HepG2 (cell line): Measurements from ENCODE around the gene USP28. TPM values are rescaled to one million over a fixed set of nuclear protein-coding genes. Genes with fewer than 3 reads are reported as not detected.
A peak's percentile ranks its signal among the peaks of the same experiment; 100 is the strongest.

Experiments used
- AGO1 ChIP-seq: fragments of 200-400 bp; formaldehyde crosslinking; IDR thresholded peaks from 2 replicates; pipeline ENCODE4 v1.6.1; 2017; ENCODE audit warnings: mild to moderate bottlenecking, low read depth, low read length, moderate library complexity; ENCODE audit not compliant: poor library complexity, severe bottlenecking
- BHLHE40 ChIP-seq: IDR thresholded peaks from 2 replicates; pipeline ENCODE4 v1.6.1; 2011; ENCODE audit warnings: low read length, improper control_type of control experiment
- DPF2 ChIP-seq: sonication (generic); formaldehyde crosslinking; IDR thresholded peaks from 2 replicates; pipeline ENCODE4 v1.4.0; 2020; ENCODE audit warnings: mild to moderate bottlenecking, low read depth, missing genetic modification reagents, borderline replicate concordance
- GATA4 ChIP-seq: sonication (generic); IDR thresholded peaks from 2 replicates; pipeline ENCODE4 v1.6.1; 2016; ENCODE audit warnings: antibody characterized with exemption, low read depth, borderline replicate concordance
- NBN ChIP-seq: fragments of 450-650 bp; conservative IDR thresholded peaks from 2 replicates; pipeline ENCODE4 v1.6.1; 2017
- NR2F2 ChIP-seq: IDR thresholded peaks from 2 replicates; pipeline ENCODE4 v1.6.1; 2012; ENCODE audit warnings: low read depth, inconsistent platforms, borderline replicate concordance
- TFE3 ChIP-seq: IDR thresholded peaks from 2 replicates; pipeline ENCODE4 v1.6.1; 2016
- TRAFD1 ChIP-seq: sonication (generic); formaldehyde crosslinking; IDR thresholded peaks from 2 replicates; pipeline ENCODE4 v1.5.1; 2020; ENCODE audit warnings: missing genetic modification reagents, mild to moderate bottlenecking, borderline replicate concordance
- ZBTB14 ChIP-seq: sonication (generic); formaldehyde crosslinking; IDR thresholded peaks from 2 replicates; pipeline ENCODE4 v1.4.0; 2020; ENCODE audit warnings: missing genetic modification reagents
- ZIK1 ChIP-seq: sonication (generic); formaldehyde crosslinking; IDR thresholded peaks from 2 replicates; pipeline ENCODE4 v1.5.0; 2020; ENCODE audit warnings: mild to moderate bottlenecking, low read depth, missing genetic modification reagents, borderline replicate concordance
- ZNF225 ChIP-seq: sonication (generic); formaldehyde crosslinking; IDR thresholded peaks from 2 replicates; pipeline ENCODE4 v1.4.0; 2020; ENCODE audit warnings: mild to moderate bottlenecking, missing genetic modification reagents
- ZNF687 ChIP-seq: sonication (generic); formaldehyde crosslinking; IDR thresholded peaks from 2 replicates; pipeline ENCODE4 v1.5.1; 2020; ENCODE audit warnings: mild to moderate bottlenecking, missing genetic modification reagents, moderate library complexity
- ZNF878 ChIP-seq: sonication (generic); formaldehyde crosslinking; IDR thresholded peaks from 2 replicates; pipeline ENCODE4 v1.8.1; 2023; ENCODE audit warnings: mild to moderate bottlenecking, missing genetic modification reagents, moderate library complexity
- ZSCAN21 ChIP-seq: sonication (generic); formaldehyde crosslinking; IDR thresholded peaks from 2 replicates; pipeline ENCODE4 v1.8.0; 2022; ENCODE audit warnings: mild to moderate bottlenecking, missing genetic modification reagents, moderate library complexity, borderline replicate concordance
- ZSCAN25 ChIP-seq: sonication (generic); formaldehyde crosslinking; IDR thresholded peaks from 2 replicates; pipeline ENCODE4 v1.8.0; 2022; ENCODE audit warnings: mild to moderate bottlenecking, missing genetic modification reagents
- polyA plus RNA-seq, 8 experiments: library from polyadenylated mRNA; depleted of rRNA in 3 of 8; stranded (reverse) in 7 of 8; unstranded in 1 of 8; fragments of >200 nt; fragmentation: Illumina TruSeq in 4 of 8; extraction: Trizol in 4 of 8; gene quantifications; 2 replicates each; pipeline versions ENCODE4 v1.2.1 to v1.2.3, GENCODE V29; 2011 to 2016; ENCODE audit warnings: low read depth in 4 of 8, missing spikeins in 1 of 8, mixed read lengths in 1 of 8; ENCODE audit not compliant: insufficient read depth in 1 of 8
- total RNA-seq, 5 experiments: library from RNA; depleted of rRNA; stranded (reverse); fragments of >200 nt; fragmentation: Illumina TruSeq; extraction: Trizol; gene quantifications; 2 replicates each; pipeline ENCODE4 v1.2.3, GENCODE V29; 2016; ENCODE audit warnings: low read depth in 1 of 5

Gene USP28
- total and polyA plus RNA-seq, 2 of the 13 experiments (the other 11 are each of a cell fraction or from before 2014, with no cell fraction given): 29.6 to 34.3 TPM

- TF ChIP-seq ZBTB14 (CRISPR knock-in tag) (peak; percentile 96), ZNF225 (CRISPR knock-in tag) (no peak), DPF2 (no peak), GATA4 (peak; percentile 77; the same call in 1 of the 2 replicates), ZNF687 (CRISPR knock-in tag) (peak; percentile 93), ZIK1 (CRISPR knock-in tag) (no peak), NR2F2 (no peak), AGO1 (no peak), ZSCAN21 (CRISPR knock-in tag) (peak; percentile 74; the same call in 1 of the 2 replicates), TFE3 (CRISPR knock-in tag) (peak; percentile 91), BHLHE40 (peak; percentile 96), ZNF878 (CRISPR knock-in tag) (peak; percentile 65; the same call in 1 of the 2 replicates), ZSCAN25 (no peak), NBN (no peak), TRAFD1 (no peak)
These were observed at the start of gene USP28 (continued) for GRCh38 chr11:113875234-113876073.
